GM21390 (cell line): ENCODE results near the gene SPTBN4.
"Not testable (repeated sequence)": the region's sequence is repeated elsewhere in the genome, so short reads cannot be mapped to it uniquely, and the experiment has no call there.

Source experiments
- ATAC-seq: cut with Tn5 transposase; IDR thresholded peaks from one replicate; pipeline ENCODE4 v1.9.1; 2021; ENCODE audit not compliant: unreplicated experiment

Gene SPTBN4

GRCh38 chr19:40528078-40528477 lies 61.3 kb downstream of the SPTBN4 start:
- ATAC-seq = no peak

DNA sequence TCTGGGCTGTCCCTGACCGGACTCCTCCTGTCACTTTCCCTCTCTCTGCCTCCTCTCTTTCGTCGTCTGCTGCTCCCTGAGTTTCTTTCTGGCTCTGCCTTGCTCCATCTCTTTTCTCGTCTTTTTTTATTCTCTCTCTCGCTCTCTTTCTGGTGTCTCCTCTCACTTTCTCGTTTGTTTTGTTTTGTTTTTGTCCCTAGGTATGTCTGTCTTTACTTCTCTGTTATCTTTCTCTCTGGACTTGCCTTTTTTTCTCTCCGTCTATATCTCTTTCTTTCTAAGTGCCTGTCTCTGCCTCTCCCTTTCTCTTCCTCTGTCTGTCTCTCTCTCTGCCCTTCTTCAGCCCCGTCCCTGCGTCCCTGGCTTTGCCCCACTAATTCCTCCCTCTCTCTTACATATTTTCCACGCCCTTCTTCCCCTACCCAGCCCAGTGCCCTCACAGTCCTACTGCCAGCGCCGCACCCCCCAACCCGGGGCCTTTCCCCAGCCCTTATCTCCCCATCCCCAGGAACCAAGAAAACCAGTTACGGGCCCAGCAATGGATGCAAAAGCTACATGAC lies 61.8 kb downstream of the SPTBN4 start:
- ATAC-seq = no peak

- ATAC-seq = no peak
These were observed 62.5 kb downstream of the SPTBN4 start for GRCh38 chr19:40529093-40529954.

- ATAC-seq = no peak
These were observed 63.5 kb downstream of the SPTBN4 start for GRCh38 chr19:40530091-40530901.

GRCh38 chr19:40533508-40533907 lies 66.7 kb downstream of the SPTBN4 start:
- ATAC-seq = no peak

DNA sequence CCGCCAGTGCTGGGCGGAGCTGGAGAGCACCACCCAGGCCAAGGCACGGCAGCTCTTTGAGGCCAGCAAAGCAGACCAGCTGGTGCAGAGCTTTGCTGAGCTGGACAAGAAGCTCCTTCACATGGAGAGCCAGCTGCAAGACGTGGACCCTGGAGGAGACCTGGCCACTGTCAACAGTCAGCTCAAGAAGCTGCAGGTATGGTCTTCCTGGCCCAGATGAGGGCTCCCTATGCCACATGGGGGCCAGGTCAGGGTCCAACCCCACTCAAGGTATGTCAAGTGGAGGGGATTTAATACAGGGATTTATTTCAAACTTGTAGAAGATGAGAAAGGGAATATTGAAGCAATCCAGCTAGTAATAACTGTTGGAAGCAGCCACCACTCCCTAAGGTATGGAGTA lies 67.3 kb downstream of the SPTBN4 start:
- ATAC-seq = no peak

GRCh38 chr19:40539070-40539469 lies 72.3 kb downstream of the SPTBN4 start:
- ATAC-seq = no peak

GRCh38 chr19:40542202-40542859 lies 75.5 kb downstream of the SPTBN4 start:
- ATAC-seq = no peak

GRCh38 chr19:40543029-40543597 lies 76.3 kb downstream of the SPTBN4 start:
- no peak for ATAC-seq

DNA sequence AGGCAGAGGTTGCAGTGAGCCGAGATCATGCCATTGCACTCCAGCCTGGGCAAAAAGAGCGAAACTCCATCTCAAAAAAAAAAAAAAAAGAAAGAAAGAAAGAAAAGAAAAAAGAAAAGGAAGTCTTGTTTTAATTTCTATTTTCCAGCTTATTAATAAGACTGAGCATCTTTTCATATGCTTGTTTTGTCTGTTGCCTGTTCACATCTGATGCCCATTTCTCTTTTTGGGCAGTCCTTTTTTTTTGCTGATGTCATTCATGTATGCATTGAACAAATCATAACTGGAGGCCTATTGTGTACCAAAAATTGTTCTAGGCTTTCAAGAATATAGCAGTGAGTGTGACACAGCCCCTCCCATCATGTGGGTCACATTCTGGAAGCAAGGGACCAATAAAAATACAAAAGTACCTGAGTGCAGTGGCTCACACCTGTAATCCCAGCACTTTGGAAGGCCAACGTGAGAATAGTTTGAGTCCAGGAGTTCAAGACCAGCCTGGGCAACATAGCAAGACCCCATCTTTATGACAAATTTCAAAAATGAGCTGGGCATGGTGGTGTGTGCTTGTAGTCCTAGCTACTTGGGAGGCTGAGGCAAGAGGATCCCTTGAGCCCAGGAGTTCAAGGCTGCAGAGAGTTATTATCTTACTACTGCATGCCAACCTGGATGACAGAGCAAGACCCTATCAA lies 79.5 kb downstream of the SPTBN4 start:
- ATAC-seq = not testable (repeated sequence)

- ATAC-seq = not testable (repeated sequence)
These were observed 80.4 kb downstream of the SPTBN4 start for GRCh38 chr19:40547190-40547589.

DNA sequence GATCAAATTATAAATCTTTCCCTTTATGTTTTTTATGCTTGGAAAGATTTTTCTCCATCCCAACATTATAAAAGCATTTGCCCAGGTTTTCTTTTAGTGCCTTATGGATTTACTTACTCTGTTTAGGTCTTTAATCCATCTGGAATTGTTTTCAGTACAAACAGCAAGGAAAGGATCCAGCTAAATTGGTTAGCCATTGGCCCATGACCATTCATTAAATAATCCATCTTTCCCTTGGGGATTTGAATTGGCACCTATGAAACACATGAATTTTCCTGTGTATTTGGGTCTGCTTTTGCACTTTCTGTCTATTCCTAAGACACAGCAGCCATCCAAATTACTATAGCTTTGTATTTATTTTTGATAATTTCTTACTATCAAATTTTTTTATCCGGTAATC lies 81.0 kb downstream of the SPTBN4 start:
- no peak for ATAC-seq

GRCh38 chr19:40549007-40549708 lies 82.4 kb downstream of the SPTBN4 start:
- ATAC-seq = no peak

DNA sequence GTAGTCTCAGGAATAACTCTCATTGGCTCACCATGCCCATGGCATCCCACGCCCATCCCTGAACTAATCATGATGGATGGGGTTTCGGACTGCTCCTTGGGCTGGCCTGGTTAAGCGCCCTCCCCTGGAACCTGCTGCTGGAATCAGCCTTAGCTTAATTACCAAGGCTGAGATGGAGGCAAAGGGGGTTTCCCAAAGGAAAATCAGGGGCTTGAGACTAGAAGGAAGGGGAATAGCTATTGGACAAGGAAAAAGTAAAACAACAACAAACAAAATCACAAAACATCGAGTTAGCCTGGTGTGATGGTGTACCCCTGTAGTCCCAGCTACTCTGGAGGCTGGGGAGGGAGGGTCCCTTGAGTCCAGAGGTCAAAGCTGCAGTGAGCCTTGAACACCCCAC lies 84.2 kb downstream of the SPTBN4 start:
- ATAC-seq = no peak

- ATAC-seq = no peak
These were observed 86.0 kb downstream of the SPTBN4 start for GRCh38 chr19:40552848-40553247.

- ATAC-seq = no peak
These were observed 87.4 kb downstream of the SPTBN4 start for GRCh38 chr19:40553885-40554857.

- ATAC-seq = no peak
These were observed 89.3 kb downstream of the SPTBN4 start for GRCh38 chr19:40555978-40556689.

DNA sequence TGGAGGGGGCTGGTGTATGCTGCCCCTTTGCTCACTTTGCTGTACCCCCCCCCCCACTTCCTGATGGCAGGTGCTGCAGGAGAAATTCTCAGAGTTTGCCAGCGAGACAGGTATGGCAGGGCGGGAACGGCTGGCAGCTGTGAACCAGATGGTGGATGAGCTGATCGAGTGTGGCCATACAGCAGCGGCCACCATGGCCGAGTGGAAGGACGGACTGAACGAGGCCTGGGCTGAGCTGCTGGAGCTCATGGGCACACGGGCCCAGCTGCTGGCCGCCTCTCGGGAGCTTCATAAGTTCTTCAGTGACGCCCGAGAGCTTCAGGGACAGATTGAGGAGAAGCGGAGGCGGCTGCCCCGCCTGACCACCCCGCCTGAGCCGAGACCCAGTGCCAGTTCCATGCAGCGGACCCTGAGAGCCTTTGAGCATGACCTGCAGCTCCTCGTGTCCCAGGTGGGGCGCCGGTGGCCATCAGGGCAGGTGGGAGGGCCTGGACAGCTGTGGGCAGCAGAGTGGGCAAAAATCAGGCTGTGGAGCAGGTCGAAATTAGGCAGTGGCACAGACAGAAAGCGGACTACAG lies 90.2 kb downstream of the SPTBN4 start:
- ATAC-seq = no peak
